ENCODE results near the gene WDR27. TPM values are rescaled to one million over a fixed set of nuclear protein-coding genes. Genes with fewer than 3 reads are reported as not detected.

Gene WDR27
- total RNA-seq, 1 donor = 23.9 TPM

- Histone ChIP-seq H3K4me2 (ENCODE audit: insufficient read depth, low read length) (no peak overlapping the region), H2AFZ (ENCODE audit: low read length) (no peak overlapping the region), H3K27me3 (ENCODE audit: insufficient read depth, low read length) (no peaks in the 10 kb centered on the region), H3K79me2 (ENCODE audit: insufficient read depth, low read length) (peaks cover 14% of the 10 kb centered on the region), H3K4me1 (ENCODE audit: insufficient read depth, low read length) (peaks cover 5% of the 10 kb centered on the region), H3K36me3 (ENCODE audit: insufficient read depth, low read length) (peaks cover 26% of the 10 kb centered on the region), H4K20me1 (ENCODE audit: insufficient read depth, low read length) (peaks cover 6% of the 10 kb centered on the region), H3K9me3 (ENCODE audit: low read depth, low read length) (no peaks in the 10 kb centered on the region), H3K27ac (ENCODE audit: low read depth, low read length) (no peak overlapping the region), H3K4me3 (ENCODE audit: insufficient read depth, low read length) (no peak overlapping the region)
- no peak for DNase-seq (ENCODE audit: insufficient read length, low spot score, missing footprints)
- no peak for TF ChIP-seq CTCF (IDR thresholded peaks at IDR 0.05; ENCODE audit: extremely low read depth, low read depth, low read length)
Observed at GRCh38 chr6:169684056-169684455, 17.8 kb downstream of the WDR27 start.

DNA sequence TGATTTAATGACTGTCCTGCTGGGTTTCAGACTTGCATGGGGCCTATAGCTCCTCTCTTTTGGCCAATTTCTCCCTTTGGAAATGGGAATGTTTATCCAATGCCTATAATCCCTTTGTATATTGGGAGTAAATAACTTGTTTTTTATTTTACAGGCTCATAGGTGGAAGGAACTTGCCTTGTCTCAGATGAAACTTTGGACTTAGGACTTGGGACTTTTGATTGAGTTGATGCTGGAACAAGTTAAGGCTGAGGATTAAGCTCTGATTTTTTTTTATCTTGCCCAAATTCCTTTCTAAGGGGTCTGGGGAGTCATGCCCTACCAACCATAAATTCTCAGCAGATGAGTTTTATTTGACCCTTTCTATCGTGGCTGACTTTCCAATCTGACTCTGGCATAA, 23.5 kb downstream of the WDR27 start:
- Histone ChIP-seq H3K27me3 (ENCODE audit: insufficient read depth, low read length) (no peaks in the 10 kb centered on the region), H3K9me3 (ENCODE audit: low read depth, low read length) (no peaks in the 10 kb centered on the region), H2AFZ (ENCODE audit: low read length) (no peak overlapping the region), H3K27ac (ENCODE audit: low read depth, low read length) (no peak overlapping the region), H4K20me1 (ENCODE audit: insufficient read depth, low read length) (no peaks in the 10 kb centered on the region), H3K4me1 (ENCODE audit: insufficient read depth, low read length) (no peaks in the 10 kb centered on the region), H3K4me3 (ENCODE audit: insufficient read depth, low read length) (no peak overlapping the region), H3K36me3 (ENCODE audit: insufficient read depth, low read length) (peaks cover 10% of the 10 kb centered on the region), H3K79me2 (ENCODE audit: insufficient read depth, low read length) (no peaks in the 10 kb centered on the region), H3K4me2 (ENCODE audit: insufficient read depth, low read length) (no peak overlapping the region)
- TF ChIP-seq CTCF (IDR thresholded peaks at IDR 0.05; ENCODE audit: extremely low read depth, low read depth, low read length) = no peak
- no peak for DNase-seq (ENCODE audit: insufficient read length, low spot score, missing footprints)

DNA sequence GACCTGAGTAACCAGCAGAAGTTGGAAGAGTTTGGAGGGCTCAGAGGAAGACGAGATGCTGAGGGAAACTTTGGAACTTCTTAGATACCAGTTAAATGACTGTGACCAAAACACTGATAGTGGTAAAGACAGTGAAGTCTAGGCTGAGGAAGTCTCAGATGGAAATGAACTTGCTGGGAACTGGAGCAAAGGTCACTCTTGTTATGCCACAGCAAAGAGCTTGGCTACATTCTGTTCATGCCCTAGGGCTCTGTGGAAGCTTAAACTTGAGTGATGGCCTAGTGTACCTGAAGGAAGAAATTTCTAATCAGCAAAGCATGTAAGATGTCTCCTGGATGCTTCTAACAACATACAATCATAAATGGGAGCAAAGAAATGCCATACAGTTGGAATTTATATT, 24.7 kb downstream of the WDR27 start:
- DNase-seq (ENCODE audit: insufficient read length, low spot score, missing footprints) = no peak
- no peaks in the 10 kb centered on the region for H3K27me3 ChIP-seq (ENCODE audit: insufficient read depth, low read length)

DNA sequence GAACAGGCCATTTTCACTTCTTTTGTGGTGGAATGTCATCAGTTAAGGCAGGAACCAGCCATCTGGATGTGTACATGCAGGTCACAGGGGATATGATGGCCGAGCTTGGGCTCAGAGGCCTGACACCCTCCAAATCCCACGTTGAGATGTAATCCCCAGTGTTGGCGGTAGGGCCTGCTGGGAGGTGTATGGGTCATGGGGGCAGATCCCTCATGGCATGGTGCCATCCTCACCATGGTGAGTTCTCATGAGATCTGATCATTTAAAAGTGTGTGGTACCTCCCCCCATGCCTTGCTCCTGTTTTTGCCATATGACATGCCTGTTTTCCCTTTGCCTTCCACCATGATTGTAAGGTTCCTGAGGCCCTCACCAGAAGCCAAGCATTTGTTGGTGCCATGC, 26.8 kb downstream of the WDR27 start:
- no peak overlapping the region for H3K4me2 ChIP-seq (ENCODE audit: insufficient read depth, low read length)
- H3K27ac ChIP-seq (ENCODE audit: low read depth, low read length) = no peak overlapping the region
- H3K4me1 ChIP-seq (ENCODE audit: insufficient read depth, low read length) = no peaks in the 10 kb centered on the region
- no peak overlapping the region for H2AFZ ChIP-seq (ENCODE audit: low read length)
- no peak for TF ChIP-seq CTCF (IDR thresholded peaks at IDR 0.05; ENCODE audit: extremely low read depth, low read depth, low read length)
- no peaks in the 10 kb centered on the region for H3K27me3 ChIP-seq (ENCODE audit: insufficient read depth, low read length)
- no peaks in the 10 kb centered on the region for H3K79me2 ChIP-seq (ENCODE audit: insufficient read depth, low read length)
- H3K4me3 ChIP-seq (ENCODE audit: insufficient read depth, low read length) = no peak overlapping the region
- H3K36me3 ChIP-seq (ENCODE audit: insufficient read depth, low read length) = peaks cover 5% of the 10 kb centered on the region
- H3K9me3 ChIP-seq (ENCODE audit: low read depth, low read length) = no peaks in the 10 kb centered on the region
- H4K20me1 ChIP-seq (ENCODE audit: insufficient read depth, low read length) = no peaks in the 10 kb centered on the region
- no peak for DNase-seq (ENCODE audit: insufficient read length, low spot score, missing footprints)

More for the DNA sequence above, 24.7 kb downstream of the WDR27 start:
- Histone ChIP-seq H3K4me2 (ENCODE audit: insufficient read depth, low read length) (no peak overlapping the region), H3K36me3 (ENCODE audit: insufficient read depth, low read length) (peaks cover 5% of the 10 kb centered on the region), H3K4me1 (ENCODE audit: insufficient read depth, low read length) (no peaks in the 10 kb centered on the region), H3K4me3 (ENCODE audit: insufficient read depth, low read length) (no peak overlapping the region), H4K20me1 (ENCODE audit: insufficient read depth, low read length) (no peaks in the 10 kb centered on the region), H2AFZ (ENCODE audit: low read length) (no peak overlapping the region), H3K79me2 (ENCODE audit: insufficient read depth, low read length) (no peaks in the 10 kb centered on the region), H3K27ac (ENCODE audit: low read depth, low read length) (no peak overlapping the region), H3K9me3 (ENCODE audit: low read depth, low read length) (no peaks in the 10 kb centered on the region)
- no peak for TF ChIP-seq CTCF (IDR thresholded peaks at IDR 0.05; ENCODE audit: extremely low read depth, low read depth, low read length)

Data from osteoblast (primary cell).